MM.1S (cell line): ENCODE data around the gene FGR.

Experiments
- EZH2 ChIP-seq: fragments of 300-600 bp; sonication (generic); optimal IDR thresholded peaks from 2 replicates; pipeline ENCODE3; 2017; ENCODE audit warnings: low read depth, mild to moderate bottlenecking, antibody characterized with exemption, low read length, mixed read lengths
- EZH2phosphoT487 ChIP-seq: fragments of 300-600 bp; sonication (generic); IDR thresholded peaks from 2 replicates; pipeline ENCODE4 v1.6.1; 2018; ENCODE audit warnings: antibody characterized with exemption, low read length
- TF ChIP-seq, protein P1 (sequence below): fragments of 300-600 bp; sonication (generic); IDR thresholded peaks from 2 replicates; pipeline ENCODE4 v1.5.1; 2016; ENCODE audit warnings: antibody characterized with exemption, low read length, mixed read lengths

DNA sequence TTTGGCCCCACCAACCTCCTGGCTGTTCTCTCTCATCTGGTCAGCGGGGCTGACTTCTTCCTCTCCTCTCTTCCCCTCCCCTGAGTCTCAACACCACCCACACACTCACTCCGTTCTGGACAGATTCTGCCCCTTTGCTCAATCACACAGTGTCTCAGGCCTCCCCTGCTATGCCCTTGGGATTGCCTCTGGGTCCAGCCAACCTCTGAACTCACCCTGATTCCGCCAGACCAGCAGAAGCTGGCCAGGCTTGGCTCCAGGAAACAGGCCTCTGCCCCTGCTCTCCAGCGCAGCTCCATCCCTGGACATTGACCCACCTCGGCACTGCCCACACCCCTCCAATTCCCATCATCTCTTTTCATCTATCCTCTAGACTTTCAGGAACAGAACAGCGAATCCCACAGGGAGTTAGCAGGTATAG is 53.2 kb downstream of the FGR start:
- TF ChIP-seq, protein P1, sequence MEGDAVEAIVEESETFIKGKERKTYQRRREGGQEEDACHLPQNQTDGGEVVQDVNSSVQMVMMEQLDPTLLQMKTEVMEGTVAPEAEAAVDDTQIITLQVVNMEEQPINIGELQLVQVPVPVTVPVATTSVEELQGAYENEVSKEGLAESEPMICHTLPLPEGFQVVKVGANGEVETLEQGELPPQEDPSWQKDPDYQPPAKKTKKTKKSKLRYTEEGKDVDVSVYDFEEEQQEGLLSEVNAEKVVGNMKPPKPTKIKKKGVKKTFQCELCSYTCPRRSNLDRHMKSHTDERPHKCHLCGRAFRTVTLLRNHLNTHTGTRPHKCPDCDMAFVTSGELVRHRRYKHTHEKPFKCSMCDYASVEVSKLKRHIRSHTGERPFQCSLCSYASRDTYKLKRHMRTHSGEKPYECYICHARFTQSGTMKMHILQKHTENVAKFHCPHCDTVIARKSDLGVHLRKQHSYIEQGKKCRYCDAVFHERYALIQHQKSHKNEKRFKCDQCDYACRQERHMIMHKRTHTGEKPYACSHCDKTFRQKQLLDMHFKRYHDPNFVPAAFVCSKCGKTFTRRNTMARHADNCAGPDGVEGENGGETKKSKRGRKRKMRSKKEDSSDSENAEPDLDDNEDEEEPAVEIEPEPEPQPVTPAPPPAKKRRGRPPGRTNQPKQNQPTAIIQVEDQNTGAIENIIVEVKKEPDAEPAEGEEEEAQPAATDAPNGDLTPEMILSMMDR, result no peak
- TF ChIP-seq EZH2 (no peak), EZH2phosphoT487 (no peak)
